ENCODE results near the gene SSR3.

Gene SSR3

DNA sequence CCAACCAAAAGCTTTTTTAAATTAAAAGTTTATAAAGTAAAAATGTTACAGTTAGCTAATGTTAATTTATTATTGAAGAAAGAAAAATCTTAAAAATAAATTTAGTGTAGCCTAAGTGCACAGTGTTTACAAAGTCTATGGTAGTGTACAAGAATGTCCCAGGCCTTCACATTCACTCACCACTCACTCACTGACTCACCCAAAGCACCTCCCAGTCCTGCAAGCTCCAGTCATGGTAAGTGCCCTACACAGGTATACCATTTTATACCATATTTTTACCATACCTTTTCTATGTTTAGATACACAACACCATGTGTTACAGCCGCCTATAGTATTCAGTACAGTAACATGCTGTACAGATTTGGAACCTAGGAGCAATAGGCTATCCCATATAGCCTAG is 29.1 kb downstream of the SSR3 start:
- ATAC-seq = no peak
- TF ChIP-seq, protein P1, sequence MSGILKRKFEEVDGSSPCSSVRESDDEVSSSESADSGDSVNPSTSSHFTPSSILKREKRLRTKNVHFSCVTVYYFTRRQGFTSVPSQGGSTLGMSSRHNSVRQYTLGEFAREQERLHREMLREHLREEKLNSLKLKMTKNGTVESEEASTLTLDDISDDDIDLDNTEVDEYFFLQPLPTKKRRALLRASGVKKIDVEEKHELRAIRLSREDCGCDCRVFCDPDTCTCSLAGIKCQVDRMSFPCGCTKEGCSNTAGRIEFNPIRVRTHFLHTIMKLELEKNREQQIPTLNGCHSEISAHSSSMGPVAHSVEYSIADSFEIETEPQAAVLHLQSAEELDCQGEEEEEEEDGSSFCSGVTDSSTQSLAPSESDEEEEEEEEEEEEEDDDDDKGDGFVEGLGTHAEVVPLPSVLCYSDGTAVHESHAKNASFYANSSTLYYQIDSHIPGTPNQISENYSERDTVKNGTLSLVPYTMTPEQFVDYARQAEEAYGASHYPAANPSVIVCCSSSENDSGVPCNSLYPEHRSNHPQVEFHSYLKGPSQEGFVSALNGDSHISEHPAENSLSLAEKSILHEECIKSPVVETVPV (CRISPR knock-in tag; IDR thresholded peaks at IDR 0.05) = no peak
- TF ChIP-seq TOX (CRISPR knock-in tag; IDR thresholded peaks at IDR 0.05; ENCODE audit: borderline replicate concordance) (no peak), ZC3H10 (CRISPR knock-in tag; IDR thresholded peaks at IDR 0.05) (no peak), CSDC2 (CRISPR knock-in tag; IDR thresholded peaks at IDR 0.05) (no peak), ZFP3 (CRISPR knock-in tag; IDR thresholded peaks at IDR 0.05) (no peak), BACH2 (CRISPR knock-in tag; IDR thresholded peaks at IDR 0.05; ENCODE audit: borderline replicate concordance) (no peak), OSR1 (CRISPR knock-in tag; IDR thresholded peaks at IDR 0.05) (no peak), ZFP30 (CRISPR knock-in tag; IDR thresholded peaks at IDR 0.05) (no peak), PPARA (CRISPR knock-in tag; IDR thresholded peaks at IDR 0.05; ENCODE audit: borderline replicate concordance) (no peak), ZNF70 (CRISPR knock-in tag; IDR thresholded peaks at IDR 0.05) (no peak), SNAI2 (CRISPR knock-in tag; IDR thresholded peaks at IDR 0.05) (no peak), ARNTL (CRISPR knock-in tag; IDR thresholded peaks at IDR 0.05; ENCODE audit: borderline replicate concordance, low read depth) (no peak), RARB (CRISPR knock-in tag; IDR thresholded peaks at IDR 0.05) (no peak)
- TF ChIP-seq, protein P2, sequence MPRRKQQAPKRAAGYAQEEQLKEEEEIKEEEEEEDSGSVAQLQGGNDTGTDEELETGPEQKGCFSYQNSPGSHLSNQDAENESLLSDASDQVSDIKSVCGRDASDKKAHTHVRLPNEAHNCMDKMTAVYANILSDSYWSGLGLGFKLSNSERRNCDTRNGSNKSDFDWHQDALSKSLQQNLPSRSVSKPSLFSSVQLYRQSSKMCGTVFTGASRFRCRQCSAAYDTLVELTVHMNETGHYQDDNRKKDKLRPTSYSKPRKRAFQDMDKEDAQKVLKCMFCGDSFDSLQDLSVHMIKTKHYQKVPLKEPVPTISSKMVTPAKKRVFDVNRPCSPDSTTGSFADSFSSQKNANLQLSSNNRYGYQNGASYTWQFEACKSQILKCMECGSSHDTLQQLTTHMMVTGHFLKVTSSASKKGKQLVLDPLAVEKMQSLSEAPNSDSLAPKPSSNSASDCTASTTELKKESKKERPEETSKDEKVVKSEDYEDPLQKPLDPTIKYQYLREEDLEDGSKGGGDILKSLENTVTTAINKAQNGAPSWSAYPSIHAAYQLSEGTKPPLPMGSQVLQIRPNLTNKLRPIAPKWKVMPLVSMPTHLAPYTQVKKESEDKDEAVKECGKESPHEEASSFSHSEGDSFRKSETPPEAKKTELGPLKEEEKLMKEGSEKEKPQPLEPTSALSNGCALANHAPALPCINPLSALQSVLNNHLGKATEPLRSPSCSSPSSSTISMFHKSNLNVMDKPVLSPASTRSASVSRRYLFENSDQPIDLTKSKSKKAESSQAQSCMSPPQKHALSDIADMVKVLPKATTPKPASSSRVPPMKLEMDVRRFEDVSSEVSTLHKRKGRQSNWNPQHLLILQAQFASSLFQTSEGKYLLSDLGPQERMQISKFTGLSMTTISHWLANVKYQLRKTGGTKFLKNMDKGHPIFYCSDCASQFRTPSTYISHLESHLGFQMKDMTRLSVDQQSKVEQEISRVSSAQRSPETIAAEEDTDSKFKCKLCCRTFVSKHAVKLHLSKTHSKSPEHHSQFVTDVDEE (CRISPR knock-in tag; IDR thresholded peaks at IDR 0.05) = no peak
- TF ChIP-seq, protein P3, sequence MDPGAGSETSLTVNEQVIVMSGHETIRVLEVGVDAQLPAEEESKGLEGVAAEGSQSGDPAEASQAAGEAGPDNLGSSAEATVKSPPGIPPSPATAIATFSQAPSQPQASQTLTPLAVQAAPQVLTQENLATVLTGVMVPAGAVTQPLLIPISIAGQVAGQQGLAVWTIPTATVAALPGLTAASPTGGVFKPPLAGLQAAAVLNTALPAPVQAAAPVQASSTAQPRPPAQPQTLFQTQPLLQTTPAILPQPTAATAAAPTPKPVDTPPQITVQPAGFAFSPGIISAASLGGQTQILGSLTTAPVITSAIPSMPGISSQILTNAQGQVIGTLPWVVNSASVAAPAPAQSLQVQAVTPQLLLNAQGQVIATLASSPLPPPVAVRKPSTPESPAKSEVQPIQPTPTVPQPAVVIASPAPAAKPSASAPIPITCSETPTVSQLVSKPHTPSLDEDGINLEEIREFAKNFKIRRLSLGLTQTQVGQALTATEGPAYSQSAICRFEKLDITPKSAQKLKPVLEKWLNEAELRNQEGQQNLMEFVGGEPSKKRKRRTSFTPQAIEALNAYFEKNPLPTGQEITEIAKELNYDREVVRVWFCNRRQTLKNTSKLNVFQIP (CRISPR knock-in tag; IDR thresholded peaks at IDR 0.05; ENCODE audit: borderline replicate concordance, low read depth) = no peak

DNA sequence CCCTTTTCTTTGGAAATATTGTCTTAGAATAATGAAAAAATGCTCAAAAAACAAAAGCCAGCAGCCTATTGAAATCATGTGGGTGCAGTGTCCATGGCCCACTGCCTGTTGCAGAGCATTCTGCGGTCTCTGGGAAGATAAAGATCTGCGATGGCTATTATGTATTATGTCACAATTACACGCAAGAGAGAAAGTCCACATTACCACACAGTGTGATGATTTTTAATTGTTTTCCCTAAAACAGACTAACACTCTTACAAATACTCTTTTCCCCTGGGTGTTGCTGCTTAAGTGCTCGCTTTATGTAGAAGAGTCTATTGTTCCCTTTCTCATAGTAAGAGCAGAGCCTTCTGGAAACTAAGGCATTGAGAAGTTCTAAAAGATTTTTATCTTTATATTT is 32.2 kb downstream of the SSR3 start:
- TF ChIP-seq, protein P2 (CRISPR knock-in tag; IDR thresholded peaks at IDR 0.05) = no peak
- TF ChIP-seq TCF4 (CRISPR knock-in tag; IDR thresholded peaks at IDR 0.05; ENCODE audit: borderline replicate concordance) (no peak), ZNF70 (CRISPR knock-in tag; IDR thresholded peaks at IDR 0.05) (no peak), SNAI2 (CRISPR knock-in tag; IDR thresholded peaks at IDR 0.05) (no peak), ESRRG (CRISPR knock-in tag; IDR thresholded peaks at IDR 0.05) (no peak), ZFP3 (CRISPR knock-in tag; IDR thresholded peaks at IDR 0.05) (no peak), ZFP30 (CRISPR knock-in tag; IDR thresholded peaks at IDR 0.05) (no peak), BACH2 (CRISPR knock-in tag; IDR thresholded peaks at IDR 0.05; ENCODE audit: borderline replicate concordance) (no peak)
- TF ChIP-seq, protein P3 (CRISPR knock-in tag; IDR thresholded peaks at IDR 0.05; ENCODE audit: borderline replicate concordance, low read depth) = no peak
- TF ChIP-seq, protein P4, sequence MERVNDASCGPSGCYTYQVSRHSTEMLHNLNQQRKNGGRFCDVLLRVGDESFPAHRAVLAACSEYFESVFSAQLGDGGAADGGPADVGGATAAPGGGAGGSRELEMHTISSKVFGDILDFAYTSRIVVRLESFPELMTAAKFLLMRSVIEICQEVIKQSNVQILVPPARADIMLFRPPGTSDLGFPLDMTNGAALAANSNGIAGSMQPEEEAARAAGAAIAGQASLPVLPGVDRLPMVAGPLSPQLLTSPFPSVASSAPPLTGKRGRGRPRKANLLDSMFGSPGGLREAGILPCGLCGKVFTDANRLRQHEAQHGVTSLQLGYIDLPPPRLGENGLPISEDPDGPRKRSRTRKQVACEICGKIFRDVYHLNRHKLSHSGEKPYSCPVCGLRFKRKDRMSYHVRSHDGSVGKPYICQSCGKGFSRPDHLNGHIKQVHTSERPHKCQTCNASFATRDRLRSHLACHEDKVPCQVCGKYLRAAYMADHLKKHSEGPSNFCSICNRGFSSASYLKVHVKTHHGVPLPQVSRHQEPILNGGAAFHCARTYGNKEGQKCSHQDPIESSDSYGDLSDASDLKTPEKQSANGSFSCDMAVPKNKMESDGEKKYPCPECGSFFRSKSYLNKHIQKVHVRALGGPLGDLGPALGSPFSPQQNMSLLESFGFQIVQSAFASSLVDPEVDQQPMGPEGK (CRISPR knock-in tag; IDR thresholded peaks at IDR 0.05; ENCODE audit: borderline replicate concordance) = no peak
- TF ChIP-seq, protein P5, sequence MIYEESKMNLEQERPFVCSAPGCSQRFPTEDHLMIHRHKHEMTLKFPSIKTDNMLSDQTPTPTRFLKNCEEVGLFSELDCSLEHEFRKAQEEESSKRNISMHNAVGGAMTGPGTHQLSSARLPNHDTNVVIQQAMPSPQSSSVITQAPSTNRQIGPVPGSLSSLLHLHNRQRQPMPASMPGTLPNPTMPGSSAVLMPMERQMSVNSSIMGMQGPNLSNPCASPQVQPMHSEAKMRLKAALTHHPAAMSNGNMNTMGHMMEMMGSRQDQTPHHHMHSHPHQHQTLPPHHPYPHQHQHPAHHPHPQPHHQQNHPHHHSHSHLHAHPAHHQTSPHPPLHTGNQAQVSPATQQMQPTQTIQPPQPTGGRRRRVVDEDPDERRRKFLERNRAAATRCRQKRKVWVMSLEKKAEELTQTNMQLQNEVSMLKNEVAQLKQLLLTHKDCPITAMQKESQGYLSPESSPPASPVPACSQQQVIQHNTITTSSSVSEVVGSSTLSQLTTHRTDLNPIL (CRISPR knock-in tag; IDR thresholded peaks at IDR 0.05; ENCODE audit: low read depth) = no peak
- ATAC-seq = no peak

Measured in SK-N-SH treated with all-trans-retinoic acid at 6 μM for 48 hours (cell line).